Measurements from ENCODE around the gene VGLL2.

DNA sequence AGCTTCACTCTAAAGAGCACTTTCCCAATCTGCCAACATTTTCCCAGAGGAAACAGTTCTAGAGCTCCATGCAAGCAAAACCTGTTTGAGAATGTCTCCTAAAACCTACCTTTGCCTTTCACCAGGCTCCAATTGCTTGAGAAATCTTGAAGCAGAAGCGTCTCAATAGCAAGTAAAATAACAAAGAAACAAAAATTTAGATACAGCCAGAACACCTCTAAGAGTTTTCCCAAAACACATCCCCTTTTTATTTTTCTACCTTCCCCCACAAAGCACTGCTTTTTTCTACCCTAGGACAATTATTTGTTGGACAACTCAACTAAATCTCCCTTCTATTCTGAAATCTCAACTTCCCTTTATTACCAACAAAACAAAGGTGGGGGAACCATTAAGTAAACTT, 3.6 kb downstream of the VGLL2 start:
- TF ChIP-seq, protein P1, sequence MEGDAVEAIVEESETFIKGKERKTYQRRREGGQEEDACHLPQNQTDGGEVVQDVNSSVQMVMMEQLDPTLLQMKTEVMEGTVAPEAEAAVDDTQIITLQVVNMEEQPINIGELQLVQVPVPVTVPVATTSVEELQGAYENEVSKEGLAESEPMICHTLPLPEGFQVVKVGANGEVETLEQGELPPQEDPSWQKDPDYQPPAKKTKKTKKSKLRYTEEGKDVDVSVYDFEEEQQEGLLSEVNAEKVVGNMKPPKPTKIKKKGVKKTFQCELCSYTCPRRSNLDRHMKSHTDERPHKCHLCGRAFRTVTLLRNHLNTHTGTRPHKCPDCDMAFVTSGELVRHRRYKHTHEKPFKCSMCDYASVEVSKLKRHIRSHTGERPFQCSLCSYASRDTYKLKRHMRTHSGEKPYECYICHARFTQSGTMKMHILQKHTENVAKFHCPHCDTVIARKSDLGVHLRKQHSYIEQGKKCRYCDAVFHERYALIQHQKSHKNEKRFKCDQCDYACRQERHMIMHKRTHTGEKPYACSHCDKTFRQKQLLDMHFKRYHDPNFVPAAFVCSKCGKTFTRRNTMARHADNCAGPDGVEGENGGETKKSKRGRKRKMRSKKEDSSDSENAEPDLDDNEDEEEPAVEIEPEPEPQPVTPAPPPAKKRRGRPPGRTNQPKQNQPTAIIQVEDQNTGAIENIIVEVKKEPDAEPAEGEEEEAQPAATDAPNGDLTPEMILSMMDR (IDR thresholded peaks at IDR 0.05): no peak
- no peak for TF ChIP-seq POLR2A (IDR thresholded peaks at IDR 0.05)

All from thyroid gland (tissue), 4 donors.